Stimulated activated CD8-positive, alpha-beta memory T cell treated with anti-CD3 and anti-CD28 coated beads, Interleukin-7, amount 100 ng/mL, for 1 hour (primary cell): ENCODE results near the gene MAP1B.
"Not testable (repeated sequence)": the region's sequence is repeated elsewhere in the genome, so short reads cannot be mapped to it uniquely, and the experiment has no call there.

Source experiments
- DNase-seq, 2 donors: peaks; one replicate each; pipeline ENCODE4 v3.0.0-alpha.2; 2020; ENCODE audit warnings: low read depth in 2 of 2

Gene MAP1B

DNA sequence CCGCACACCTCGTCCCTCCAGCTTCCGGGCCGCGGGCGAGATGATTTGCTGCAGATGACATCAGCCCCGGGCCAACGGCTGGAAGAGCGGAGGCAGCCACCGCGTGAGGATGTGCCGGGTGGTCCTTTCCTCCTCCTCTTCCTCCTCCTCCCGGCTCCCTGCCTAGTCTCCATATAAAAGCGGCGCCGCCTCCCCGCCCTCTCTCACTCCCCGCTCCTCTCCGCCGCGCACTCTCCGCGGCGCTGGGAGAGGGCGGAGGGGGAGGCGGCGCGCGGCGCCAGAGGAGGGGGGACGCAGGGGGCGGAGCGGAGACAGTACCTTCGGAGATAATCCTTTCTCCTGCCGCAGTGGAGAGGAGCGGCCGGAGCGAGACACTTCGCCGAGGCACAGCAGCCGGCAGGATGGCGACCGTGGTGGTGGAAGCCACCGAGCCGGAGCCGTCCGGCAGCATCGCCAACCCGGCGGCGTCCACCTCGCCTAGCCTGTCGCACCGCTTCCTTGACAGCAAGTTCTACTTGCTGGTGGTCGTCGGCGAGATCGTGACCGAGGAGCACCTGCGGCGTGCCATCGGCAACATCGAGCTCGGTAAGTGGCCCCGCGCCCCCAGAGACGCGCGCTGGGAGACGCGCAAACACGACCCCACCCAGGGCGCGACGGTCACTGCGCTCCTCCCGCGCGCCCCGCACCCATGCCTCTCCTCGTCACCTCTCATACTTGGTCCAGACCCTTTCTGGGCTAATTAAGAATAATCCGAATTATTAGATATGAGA, at the start of gene MAP1B:
Gene MAP1B, plus strand, starts transcription at position 345 of the 770 bp plus-strand sequence. Its CDS starts 57 bp downstream, at position 402.
- DNase-seq: no peak

DNA sequence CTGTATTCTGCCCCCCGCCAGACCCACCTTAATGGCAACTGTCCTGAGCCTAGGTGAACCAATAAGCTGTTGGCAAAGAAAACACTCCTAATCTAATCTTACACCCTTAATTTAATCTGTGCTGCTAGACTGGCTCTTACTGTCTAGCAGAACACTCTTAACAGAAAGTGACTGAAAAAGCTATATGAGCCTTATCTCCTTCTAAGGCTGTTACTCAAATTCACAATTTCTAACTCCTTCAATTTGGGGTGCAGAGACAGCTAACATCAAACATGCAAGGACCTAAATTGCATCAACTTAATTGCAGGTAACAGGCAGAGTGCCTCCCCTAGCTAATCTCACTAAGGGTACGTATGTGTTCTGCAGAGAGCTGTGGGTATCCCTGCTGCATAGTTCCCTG, 49.5 kb upstream of the MAP1B start:
- no peak for DNase-seq

DNA sequence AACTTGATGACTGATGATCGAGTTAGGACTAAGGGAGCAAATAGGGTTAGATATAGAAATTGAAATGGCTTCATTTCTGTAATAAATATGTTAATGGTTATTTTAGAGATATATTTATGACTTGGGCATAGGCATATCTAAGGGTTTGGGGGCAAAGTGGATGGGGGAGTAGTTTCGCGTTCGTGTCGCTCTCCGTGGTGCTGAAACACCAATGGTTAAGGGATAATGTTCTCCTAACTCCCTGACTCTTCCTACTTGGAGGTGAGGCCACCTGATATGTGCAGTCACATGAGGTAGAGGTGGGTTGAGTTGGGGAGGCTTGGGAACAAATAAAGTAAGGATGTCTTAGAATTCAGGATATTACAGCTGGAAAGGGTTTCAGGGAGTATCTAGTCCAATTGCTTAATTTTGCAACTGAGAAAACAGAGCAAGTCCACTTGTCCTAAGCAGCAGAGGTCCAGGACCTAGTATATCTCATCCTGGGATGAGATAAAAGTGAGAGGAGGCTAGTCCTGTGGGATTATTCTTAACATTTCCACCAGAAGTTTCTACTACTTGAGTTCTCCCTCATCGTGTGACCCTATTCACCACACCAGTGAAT, 44.0 kb upstream of the MAP1B start:
- no peak for DNase-seq

DNA sequence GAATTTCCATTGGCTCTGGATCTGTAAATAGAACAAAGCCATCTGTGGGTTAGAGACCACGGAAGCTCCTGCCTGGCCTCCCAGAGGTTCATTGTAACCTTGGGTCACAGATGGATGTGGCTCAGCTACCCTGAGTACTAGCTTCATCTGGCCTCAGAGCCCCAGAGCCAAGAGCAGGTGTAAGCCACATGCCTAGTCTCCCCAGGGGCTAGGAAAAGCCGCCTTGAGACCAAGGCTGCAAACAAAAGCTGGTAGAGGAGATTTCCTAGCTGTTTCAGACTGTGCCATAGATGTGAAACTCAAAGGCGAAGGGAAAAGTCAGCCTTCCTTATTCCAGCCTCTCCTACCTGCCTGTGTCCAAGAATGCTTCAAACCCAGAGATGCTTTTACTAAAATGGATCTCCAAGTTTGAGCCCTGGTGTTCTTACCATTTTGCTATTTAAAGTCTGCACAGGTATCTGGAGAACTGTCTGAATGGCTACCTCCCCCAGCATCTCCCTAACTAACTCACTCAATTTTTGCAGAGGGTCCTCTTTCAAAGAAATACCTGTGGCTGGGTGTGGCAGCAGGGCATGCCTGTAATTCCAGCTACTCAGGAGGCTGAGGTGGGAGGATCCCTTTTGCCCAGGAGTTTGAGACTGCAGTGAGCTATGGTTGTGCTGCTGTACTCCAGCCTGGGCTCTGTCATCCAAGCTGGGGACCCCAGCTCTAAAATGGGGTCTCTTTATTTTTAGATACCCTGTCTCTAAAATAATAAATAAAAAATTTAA, 42.3 kb upstream of the MAP1B start:
- DNase-seq: no peak

DNA sequence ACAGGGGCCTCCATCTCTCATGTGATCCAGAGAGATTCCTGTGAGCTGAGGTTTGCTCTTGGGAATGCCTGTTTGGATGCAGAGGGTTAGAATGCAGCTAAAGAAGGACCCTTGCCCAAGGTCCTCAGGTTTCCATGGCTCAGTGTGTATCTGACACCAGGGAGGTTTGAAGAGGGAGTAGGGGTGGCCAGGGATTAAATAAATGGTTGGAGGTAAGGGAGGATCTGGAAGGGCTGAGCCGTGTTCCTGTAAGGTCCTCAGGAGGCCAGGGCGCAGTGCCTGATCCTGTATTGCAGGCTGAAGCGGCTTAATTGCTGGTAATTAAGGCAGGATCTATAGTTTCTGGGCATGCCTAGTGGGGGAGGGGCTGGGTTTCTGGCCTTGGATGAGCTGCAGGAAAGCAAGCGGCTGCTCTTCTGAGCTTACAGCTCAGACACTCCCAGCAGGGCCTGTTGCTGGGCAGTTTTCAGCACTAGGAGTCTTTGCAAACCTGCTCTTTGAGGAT, 41.5 kb upstream of the MAP1B start:
- DNase-seq: no peak

DNA sequence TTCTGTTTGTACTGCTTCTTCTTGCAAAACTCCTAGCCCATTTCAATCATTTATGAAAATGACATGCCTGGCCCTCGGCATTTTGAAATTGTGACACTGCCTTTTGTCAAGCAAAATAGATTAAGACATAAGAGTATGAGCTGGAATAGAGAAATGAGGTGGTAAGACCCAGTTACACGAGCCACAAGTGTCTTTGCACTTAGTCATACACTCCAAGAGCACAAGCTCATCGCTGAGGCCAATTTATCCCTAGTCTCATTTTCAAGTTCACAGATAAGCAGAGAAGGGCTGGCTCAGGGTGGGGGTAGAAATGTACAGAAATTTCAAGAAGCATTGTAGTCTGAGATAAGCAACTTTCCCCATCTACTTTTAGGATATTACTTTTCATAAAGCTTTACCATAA, 40.6 kb upstream of the MAP1B start:
- no peak for DNase-seq

DNA sequence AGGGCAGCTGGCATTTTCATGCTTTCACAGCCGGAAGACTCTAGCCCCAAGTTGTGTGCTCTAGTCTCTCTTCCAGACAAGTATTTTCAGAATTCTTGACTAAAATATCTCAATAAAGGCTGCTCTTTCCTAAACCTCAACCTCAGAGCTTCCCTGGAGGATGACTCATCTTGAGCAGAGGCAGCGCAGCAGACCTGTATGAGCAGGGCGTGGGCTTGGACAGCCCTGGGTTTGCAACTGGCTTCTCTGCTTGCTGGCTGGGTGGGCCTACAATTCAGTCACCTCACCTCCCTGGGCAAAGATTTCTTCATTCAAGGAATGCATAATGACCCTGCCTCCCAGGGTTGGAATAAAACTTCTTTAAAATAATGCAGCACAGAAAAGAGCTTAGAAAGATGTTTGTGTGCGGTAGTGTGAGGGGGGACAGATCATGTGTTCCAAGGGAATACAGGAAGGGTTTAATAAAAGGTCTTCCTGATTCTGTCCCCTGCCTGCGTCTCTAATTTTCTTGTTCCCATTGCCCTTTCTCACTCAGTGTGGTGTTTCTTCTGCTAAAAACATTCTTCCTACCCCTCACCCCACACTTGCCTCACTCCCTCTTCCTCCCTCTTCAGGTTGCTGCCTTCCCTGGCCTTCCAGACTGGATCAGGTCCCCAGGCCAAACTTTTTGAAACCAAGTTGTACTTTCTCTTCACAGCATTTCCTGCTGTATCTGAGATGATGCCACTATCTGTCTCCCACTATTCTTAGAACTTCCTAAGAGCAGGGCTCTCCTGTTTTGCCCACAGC, 39.4 kb upstream of the MAP1B start:
- DNase-seq: no peak

DNA sequence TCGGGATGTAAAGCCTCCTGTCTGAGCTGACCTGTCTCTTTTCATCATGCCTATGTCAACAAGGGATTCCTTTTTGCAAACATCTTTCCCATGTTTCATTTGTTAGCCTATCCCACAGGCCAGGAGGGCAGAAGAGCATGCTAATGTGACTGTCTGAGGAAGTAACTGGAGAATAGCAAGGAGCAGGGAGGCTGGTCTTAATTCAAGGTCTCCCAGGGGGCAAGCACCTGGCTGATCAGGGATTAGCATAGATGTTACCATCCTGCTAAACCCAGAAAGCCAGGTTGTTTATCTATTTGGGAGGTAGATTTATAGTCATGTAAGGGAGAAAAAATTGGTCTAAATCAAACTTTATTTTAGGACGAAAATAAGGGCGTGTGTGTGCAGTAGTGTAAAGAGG, 36.7 kb upstream of the MAP1B start:
- no peak for DNase-seq

DNA sequence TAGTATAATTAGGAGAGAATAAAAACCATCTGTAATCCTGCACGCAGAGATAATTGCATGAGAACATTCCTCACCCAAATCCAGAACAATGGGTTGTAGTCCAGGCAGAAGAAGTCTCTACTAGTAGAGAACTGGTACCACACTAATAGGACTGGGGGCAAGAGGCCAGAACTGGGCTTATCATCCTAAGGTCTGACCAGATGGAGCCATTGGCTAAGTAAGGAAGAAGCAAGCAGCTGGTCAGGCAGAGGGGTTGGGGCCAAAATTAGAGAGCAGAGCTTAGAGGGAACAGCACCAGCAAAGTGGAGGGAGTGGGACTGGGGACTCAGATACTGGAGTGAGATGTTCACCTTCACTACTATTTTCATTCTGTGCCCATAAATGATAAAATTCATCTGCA, 35.4 kb upstream of the MAP1B start:
- DNase-seq: no peak

DNA sequence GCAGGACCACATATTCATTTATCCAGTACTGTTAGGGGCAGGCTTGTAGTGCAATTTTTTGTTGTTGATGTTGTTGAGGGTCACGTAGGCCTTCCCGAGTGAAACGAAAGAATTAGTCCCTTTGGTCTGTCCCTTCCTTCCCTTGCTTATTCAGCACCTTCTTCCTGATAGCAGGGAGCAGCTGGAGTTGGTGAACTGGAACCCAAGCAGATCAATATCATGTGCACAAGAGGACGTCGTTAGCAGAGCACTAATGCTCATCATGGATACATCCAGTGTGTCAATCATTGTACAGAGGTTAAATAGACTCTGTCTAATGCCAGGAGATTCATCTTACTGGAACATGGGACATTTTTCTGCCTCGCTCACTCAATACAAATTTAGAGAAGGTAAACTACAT, 33.0 kb upstream of the MAP1B start:
- DNase-seq: no peak

DNA sequence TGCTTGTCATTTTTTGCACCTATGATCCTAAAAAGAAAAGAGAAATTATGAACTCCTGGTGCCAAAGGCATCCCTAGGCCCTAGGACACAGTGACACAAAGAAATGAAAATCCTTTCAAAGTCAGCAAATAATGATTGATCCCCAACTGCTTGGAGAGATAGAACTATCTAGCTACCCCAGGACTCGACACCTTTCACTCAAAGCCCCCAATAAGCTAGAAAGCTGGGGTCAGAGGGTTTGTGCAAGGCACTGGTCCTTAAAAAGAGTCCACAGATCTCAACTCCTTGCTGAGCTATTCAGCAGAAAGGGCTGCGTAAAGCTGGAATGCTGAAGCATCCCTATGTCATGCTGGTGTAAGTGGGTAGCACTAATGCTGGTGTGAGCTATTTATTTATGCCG, 31.8 kb upstream of the MAP1B start:
- DNase-seq: no peak

DNA sequence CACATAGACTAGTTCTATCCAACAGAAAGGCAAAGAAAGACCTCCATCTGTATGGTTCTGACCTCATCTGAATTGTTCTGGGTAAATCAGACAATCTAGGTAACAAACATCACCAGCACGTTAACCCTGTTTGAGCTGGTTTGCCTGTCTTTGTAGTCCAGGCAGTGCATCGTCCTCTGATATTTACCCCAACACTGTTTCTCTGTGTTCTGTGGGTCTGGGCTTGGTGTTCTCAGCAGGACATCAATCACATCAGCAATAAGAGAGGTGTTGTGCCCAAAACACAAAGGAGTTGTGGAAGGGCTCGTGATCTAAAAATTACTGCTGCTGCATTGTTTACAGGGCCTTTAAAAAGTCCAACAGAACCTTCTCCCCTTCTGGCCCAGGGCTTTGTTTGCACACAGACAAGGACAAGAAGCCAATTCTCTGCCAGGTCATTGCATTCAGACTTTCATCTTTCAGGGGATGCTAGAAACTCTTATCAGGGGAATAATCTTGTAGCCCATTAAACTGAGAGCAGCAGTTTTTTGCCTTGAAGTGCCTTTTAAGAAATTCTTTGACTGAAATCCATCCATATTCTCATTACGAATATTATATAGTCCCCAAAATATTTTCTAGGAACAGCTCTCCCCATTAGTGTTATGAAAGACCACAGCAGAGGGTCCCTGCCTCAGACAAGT, 30.5 kb upstream of the MAP1B start:
- DNase-seq: no peak

DNA sequence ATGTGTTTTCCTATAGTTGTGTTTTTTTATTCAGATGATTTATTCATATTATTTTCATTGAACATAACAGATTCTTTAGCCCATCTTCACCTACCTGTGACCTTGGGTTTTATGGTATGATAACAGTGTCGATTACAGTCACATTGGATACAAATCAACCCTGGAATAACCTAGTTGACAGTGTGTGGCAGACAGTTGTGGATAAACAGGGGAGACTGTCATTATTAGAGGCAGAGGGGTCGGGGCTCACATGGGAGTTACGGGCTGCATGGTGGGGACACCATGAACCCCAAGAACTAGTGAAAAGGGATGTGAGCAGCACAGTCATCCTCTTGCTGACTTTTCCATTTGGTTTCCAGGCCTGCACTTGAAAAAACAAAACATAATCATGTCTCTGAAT, 29.9 kb upstream of the MAP1B start:
- no peak for DNase-seq

DNA sequence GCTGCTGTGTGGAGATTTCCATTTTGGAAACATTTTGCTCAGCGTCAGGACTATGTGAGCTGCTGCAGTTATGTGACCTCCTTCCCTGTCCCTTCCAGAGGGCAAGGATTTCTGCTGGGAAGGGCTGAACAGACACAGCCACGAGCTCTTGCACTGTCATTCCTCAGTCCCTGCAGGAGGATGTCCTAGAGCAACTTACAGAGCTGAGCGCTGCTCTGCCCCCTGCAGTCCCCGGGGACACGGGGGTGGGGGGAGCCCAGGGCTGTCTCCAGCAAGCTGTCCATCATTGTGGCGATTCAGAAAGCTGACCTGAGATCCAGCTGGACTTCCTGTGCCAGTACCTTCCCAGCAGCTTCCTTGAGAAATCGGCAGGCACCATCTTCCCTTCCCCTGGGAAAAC, 28.0 kb upstream of the MAP1B start:
- DNase-seq: no peak

DNA sequence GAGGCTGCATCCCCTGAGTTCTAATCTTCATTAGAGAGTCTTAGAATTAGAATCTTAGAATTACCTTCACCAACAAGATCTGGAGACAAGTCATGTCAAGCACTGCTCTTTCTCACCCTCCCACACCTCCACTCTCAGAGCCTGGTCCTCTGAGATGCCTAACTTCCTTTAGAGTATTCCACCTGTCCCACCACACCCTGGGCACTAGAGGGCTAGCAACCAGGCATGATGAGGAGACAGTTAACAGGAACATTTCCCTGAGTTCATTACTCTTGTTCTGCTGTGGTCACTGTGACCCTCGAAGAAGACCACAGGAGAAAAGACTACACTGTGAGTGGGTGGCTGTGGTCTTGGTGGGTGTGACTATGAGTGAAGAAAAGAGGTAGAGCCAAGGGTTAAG, 25.2 kb upstream of the MAP1B start:
- no peak for DNase-seq

DNA sequence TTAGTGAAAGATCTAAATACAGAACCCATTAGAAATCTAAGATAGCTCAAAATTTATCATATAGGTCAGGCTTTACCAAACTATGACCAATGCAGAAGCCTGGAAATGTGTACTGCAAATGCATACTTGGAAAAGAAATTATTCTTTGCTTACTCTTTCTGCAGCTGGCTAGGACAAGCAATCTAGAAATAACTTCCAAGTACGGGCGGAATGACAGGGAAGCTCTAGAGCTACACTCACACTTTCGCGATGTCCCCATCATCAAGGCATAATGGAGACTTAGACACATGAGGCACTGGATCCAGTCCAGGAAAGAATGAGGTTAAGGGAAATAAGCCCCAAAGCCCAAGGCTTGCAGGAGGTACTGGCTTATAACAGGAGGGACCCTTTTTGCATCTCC, 22.4 kb upstream of the MAP1B start:
- no peak for DNase-seq

DNA sequence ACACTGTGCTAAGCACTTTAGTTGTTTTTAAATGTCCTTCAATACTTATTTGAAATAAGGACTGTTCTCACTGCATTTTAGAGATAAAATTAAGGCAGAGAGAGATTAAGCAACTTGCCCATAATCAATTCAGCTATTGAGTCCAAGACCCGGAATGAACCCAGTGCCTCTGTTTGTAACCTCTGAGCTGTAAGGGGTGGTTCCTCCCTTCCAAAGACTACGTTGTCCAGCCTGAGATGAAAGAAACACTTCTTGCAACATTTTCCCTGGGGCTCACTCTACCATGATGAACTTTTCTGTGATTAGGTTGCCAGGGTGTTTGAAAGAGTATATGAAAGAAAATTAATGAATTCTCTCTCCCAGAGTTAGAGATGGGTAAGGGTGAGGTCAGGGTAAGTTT, 22.0 kb upstream of the MAP1B start:
- DNase-seq: no peak

DNA sequence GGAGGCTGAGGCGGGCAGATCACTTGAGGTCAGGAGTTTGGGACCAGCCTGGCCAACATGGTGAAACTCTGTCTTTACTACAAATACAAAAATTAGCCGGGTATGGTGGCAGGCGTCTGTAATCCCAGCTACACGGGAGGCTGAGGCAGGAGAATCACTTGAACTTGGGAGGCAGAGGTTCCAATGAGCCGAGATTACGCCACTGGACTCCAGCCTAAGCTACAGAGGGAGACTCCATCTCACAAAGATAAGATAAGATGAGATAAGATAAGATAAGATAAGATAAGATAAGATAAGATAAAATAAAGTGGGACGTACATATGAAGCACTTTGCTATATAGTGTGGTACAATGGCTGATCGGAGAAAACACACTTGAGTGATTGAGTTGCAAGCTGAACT, 17.6 kb upstream of the MAP1B start:
- not testable (repeated sequence) for DNase-seq

DNA sequence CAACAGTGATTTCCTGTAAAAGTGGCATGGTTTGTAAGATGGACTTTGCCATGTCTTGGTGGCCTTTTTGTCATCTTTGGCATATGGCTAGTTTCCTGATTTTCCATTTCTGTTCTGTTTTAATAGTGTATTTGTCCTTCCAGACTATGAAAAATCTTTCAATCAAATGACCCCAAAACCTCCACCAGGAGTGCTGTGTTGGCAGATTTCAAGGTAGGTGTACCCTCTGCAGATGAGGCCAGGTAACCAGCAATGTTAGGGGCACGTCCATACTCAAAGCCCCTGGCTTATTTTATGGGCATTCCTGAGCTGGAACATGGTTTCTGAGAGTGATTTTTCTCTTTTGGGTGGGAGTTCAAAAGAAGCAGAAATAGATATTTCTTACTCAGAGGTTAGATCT, 15.2 kb upstream of the MAP1B start:
- no peak for DNase-seq

DNA sequence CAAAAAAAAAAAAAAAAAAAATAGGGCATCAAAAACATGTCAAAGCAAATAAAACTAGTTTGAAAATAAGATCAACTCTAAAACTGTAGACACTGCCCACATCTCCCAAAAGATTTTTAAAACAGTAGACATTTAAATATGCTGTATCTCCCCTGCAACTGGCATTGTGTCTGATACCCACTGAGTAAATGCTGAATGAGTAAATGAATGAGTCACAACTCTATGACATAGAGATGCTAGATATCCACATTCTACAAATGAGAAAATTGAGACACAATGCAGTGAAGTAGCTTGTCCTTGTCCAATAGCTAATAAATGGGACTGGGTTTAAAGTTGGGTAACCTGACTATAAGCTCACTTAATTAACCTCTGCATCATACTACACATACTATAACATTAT, 14.1 kb upstream of the MAP1B start:
- no peak for DNase-seq

DNA sequence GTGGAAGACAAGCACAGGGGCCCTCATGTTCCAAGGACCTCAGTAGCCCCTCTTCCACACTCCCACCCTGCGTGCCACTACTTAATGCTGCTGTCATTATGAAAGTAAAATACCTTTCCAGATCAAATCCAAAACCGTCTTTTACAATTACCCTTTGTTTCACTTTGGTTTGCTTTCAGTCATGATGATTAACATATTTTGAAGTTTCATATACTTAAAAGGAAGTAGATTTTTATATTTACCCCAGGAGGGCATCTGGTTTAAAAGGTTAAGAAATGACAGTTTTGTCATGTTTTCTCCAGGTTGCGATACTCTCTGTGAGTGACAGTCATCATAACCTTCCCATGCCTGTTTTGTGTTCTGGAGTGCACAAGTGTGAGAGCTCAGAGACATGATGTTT, 13.5 kb upstream of the MAP1B start:
- DNase-seq: no peak
